GM18511 (cell line): ENCODE measurements around the gene LY6G5C.

Experiments used
- ATAC-seq: cut with Tn5 transposase; IDR thresholded peaks from one replicate; pipeline ENCODE4 v1.9.1; 2021; ENCODE audit warnings: mild to moderate bottlenecking, moderate library complexity; ENCODE audit not compliant: unreplicated experiment

LY6G5C gene

GRCh38 chr6:31691564-31692108 is 10.8 kb upstream of the LY6G5C start:
- no peak for ATAC-seq

DNA sequence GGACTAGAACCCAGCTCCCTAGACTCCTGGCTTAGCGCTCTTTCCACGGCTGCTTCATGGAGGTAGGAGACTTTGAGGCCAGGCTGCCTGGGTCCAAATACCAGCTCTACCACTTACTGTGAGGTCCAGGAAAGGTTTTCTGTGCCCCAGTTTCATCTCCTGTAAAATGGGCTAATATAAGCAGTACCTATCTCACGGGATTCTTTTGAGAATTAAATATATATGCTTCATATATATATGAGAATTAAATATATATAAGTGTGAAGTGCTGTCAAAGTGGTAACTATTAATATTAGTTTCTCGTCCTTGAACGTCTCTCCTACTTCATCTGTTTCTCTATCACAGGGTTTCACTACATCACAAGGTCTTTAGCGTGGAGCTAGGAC is 10.2 kb upstream of the LY6G5C start:
- no peak for ATAC-seq

GRCh38 chr6:31690231-31691077 is 9.6 kb upstream of the LY6G5C start:
- no peak for ATAC-seq

GRCh38 chr6:31689249-31690110 is 8.6 kb upstream of the LY6G5C start:
- no peak for ATAC-seq

DNA sequence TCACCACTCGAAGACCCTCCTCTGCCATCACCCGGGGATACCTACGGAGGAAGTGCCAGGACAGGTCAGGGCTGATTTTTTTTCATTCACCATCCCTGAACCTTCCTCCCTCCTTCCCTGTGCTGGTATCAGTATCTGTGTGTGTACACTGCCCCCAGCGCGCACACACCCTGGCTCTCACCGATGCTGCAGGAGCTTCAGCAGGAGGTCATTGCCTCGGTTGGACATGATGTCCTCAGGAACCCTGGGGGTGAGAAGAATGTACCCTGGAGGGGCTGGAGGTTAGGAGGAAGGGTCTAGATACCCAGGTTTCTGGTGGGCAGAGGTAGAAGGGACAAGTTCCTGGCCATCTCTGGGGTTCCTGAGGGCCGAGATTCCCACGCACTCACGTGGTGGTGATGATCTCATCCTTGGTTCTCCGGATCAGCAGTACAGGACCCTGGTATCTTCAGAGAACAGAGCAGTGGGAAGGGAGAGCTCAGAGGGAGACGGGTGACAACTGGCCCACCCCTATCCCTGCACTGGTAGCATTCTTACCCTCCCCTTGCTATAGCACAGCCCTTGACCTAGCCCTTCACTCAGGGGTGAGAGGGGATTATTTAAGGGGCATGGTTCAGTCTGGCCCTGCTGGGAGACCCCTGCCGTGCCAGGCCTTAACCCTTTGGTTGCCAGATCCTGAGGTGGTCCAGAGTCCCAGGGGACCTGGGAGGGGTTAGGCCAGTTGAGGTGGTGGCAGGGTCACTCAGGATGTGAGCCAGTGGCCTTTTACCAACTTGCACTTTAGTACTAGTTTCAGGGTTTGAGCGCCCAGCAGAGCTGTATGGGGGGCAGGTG is 7.2 kb upstream of the LY6G5C start:
- ATAC-seq, result no peak

DNA sequence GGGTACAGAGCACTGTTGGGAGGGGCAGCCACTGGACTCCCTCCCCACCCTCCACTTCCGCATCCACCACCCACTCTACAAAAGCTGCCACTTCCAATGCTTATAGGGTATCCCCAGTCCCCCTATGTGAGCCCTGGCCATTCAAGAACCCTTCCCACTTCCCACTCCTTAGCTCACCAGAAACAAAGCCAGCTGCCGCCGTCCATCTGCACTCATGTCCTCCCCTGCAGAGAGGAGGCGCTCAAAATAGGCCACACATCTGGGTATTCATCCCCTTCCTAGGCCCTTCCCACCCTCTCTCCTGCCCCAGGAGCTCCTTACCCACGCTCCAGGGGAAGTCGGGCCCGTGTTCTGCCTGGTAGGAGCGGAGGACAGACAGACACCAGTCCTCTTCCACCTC is 6.5 kb upstream of the LY6G5C start:
- no peak for ATAC-seq

DNA sequence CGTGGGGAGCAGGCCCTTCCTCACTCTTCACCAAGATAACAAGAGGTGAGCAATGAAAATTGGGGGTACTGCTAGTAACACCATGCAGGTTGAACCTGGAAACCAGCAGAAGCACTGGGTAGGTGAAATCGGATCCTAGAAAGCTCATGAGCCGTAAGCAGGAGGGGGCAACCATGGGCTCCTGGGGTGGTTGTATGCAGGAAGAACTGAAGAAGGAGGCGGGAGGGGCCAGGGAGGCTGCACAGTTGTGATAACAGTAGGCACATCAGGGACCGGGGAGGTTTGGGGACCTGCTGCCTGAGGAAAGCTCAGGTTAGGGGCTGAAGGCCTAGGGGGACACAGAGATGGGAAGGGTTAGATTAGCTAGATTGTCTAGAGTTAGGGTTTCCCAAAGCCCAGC is 5.6 kb upstream of the LY6G5C start:
- no peak for ATAC-seq

DNA sequence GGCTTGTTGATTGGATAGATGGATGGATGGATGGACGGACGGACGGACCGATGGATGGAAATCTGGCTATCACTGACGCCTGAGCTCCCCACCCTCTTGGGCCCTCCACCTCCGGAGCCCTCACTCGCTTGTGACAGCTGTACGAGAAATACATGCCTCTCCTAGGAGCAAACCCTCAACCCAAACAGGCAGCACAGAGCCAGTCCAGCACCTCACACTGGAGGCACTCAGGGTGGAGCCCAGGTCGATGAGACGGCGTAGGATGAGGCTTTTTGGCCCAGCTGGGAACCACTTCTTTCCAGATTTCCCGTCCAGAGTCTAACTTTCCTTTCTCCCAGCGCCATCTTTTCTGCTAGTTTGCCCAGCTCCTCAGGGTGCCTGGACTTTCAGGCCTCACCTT is 2.7 kb upstream of the LY6G5C start:
- ATAC-seq, result no peak

GRCh38 chr6:31681135-31681671 is 336 bp upstream of the LY6G5C start:
- no peak for ATAC-seq

- ATAC-seq, result no peak
Observed at GRCh38 chr6:31677955-31678354, 2.9 kb downstream of the LY6G5C start.

DNA sequence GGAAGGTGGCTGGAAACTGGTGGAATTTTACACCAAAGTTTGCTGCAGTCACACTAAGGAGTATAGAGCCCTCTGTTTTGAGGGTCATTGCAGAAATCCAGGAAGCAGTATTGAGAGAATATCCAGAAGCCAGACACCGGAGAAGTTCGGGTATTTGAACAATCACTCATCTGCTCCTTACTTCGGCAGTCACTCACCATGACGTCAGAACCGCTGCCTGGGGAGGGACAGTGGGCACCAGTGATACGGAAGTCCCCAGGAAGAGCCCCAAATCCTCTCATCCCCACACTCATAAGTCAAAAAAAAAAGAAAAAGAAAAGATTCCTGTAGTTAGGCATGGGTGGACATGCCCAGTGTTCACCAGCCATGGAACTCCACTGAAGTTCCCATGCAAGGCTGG is 4.0 kb downstream of the LY6G5C start:
- no peak for ATAC-seq

- ATAC-seq, result no peak
Observed at GRCh38 chr6:31676322-31676903, 4.5 kb downstream of the LY6G5C start.

DNA sequence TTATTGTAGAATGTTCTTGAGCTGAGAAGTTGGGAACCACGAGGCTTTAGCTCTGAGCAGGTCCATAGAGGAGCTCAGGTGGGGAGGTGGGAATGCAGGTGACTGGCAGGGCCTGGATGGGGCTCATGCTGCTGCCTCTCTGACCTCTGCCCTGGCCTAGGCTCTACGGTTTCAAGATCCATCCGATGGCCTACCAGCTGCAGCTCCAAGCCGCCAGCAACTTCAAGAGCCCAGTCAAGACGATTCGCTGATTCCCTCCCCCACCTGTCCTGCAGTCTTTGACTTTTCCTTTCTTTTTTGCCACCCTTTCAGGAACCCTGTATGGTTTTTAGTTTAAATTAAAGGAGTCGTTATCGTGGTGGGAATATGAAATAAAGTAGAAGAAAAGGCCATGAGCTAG is 11.2 kb downstream of the LY6G5C start, which contains the start of gene LY6G5B:
Gene LY6G5B (plus strand): TSS at position 301 of the 400 bp plus-strand sequence. CDS start 975 bp downstream, outside the sequence.
- no peak for ATAC-seq

DNA sequence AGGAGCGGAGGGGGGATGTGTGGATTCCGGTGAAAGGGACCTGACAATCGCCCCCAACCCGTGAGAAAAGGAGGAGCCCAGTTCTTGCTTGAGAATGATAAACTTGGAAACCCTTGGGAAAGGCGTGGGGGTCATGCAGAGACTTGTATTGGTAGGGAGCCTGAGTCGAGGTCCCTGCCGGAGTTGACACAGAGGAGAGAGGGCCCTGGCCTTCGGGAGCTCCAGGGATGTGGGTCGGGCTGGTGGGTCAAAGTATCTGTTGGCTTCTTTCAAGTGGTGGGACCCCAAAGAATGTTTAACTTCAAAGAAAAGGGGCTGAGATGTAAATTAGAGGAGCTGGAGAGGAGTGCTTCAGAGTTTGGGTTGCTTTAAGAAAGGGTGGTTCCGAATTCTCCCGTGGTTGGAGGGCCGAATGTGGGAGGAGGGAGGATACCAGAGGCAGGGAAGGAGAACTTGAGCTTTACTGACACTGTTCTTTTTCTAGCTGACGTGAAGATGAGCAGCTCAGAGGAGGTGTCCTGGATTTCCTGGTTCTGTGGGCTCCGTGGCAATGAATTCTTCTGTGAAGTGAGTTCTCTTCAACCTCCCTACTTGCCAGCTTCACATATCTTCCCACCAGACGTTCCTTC is 14.4 kb downstream of the LY6G5C start:
- ATAC-seq, result no peak

DNA sequence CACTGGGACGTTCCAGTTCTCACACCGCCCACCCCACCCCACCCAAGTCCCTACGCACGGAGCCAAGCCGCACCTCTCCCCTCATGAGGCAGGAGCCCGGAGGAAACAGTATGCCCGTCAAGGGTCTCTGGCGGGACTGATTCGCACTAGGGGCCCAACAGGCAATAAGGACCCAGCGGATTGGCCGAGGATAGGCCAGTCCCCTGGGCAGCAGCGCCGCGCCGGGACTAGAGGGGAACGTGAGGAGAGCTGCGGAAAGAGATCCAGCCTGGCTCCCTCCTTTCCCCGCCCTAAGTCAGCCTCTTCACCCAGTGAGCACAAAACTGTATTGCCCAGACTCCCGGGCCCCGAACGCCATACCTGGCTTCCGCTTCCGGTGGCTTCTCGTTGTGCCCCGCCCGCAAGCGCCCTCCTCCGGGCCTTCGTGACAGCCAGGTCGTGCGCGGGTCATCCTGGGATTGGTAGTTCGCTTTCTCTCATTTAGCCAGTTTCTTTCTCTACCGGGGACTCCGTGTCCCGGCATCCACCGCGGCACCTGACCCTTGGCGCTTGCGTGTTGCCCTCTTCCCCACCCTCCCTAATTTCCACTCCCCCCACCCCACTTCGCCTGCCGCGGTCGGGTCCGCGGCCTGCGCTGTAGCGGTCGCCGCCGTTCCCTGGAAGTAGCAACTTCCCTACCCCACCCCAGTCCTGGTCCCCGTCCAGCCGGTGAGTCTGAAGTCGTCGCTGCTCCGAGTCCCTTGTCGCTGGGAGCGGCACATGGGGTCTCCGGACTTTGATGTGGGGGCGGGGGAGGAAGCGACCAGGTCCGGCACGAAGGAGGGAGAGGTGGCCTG is 15.1 kb downstream of the LY6G5C start, which contains the start of gene CSNK2B:
Gene CSNK2B (plus strand): TSS at position 580 of the 836 bp plus-strand sequence. CDS start 752 bp downstream, outside the sequence.
- ATAC-seq, result peak; percentile 82

DNA sequence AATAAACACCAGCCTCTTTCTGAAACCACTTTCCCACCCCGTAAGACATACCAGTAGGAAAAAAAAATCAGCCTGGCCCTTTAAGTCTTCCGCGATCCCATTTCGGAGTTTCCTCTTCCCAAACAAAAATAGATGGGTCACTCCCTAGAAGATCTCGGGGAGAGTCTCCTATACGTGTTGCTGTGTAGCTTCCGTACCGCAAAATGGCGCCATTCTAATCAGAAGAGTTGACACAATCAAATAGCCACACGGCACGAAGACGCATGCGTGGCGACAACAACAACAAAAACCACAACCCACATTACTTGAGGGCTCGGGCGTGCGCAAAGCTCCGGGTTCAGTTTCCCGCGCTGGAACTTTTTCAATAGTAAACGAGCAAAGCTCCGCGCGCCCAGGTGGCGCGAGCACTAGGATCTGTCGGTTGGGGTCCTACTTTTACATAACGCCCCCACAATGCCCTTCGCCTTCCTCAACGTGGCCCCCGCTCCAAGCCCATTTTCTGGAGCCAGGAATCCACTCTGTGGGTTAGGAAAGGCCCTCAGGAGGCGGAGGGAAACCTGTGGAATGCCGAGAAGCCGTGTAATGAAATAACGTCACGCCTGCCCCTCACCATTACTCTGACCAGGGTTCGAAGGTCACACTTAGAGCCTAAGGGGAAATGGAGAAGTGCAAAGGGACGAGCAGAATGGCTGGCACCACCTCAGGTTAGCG is 15.9 kb downstream of the LY6G5C start, which contains the start of gene GPANK1:
Gene GPANK1 (minus strand): TSS at position 208 of the 711 bp plus-strand sequence. CDS start 519 bp downstream, outside the sequence.
- ATAC-seq, result peak; percentile 35

- no peak for ATAC-seq
Observed at GRCh38 chr6:31663961-31664789, 16.7 kb downstream of the LY6G5C start.
